GM12878 (cell line): Measurements from ENCODE around the gene ST13. TPM values are rescaled to one million over a fixed set of nuclear protein-coding genes. Genes with fewer than 3 reads are reported as not detected.

ENCODE experiments used
- ATAC-seq: fragments of 200-7000 bp; cut with Tn5 transposase; 3 replicates; pipeline ENCODE4 v1.9.1; 2020; ENCODE audit warnings: mild to moderate bottlenecking, moderate library complexity
- BruUV-seq: library from RNA; stranded (reverse); fragments of 400-500 nt; replicated peaks from 2 replicates; lab custom pipeline; 2021; lab: Mats Ljungman, UMichigan
- CTCF ChIA-PET: fragments of 300-600 bp; sonication (Branson Sonifier 250); formaldehyde crosslinking; extraction: SDS; loops from one replicate; lab custom pipeline; 2021; ENCODE audit warnings: inconsistent platforms; lab: Yijun Ruan, JAX
- POLR2A ChIA-PET: fragments of 350-600 bp; formaldehyde crosslinking; extraction: SDS; loops from one replicate; lab custom pipeline; 2021; ENCODE audit warnings: inconsistent platforms; lab: Charles Lee
- RAD21 ChIA-PET: fragments of 300-600 bp; sonication (Branson Sonifier 250); formaldehyde crosslinking; loops from one replicate; lab custom pipeline; 2023; ENCODE audit warnings: antibody characterized with exemption; ENCODE audit not compliant: unreplicated experiment; lab: Charles Lee
- SMC1A ChIA-PET: fragments of 300-600 bp; sonication (Branson Sonifier 250); formaldehyde crosslinking; loops from one replicate; lab custom pipeline; 2023; ENCODE audit not compliant: unreplicated experiment, uncharacterized antibody; lab: Charles Lee
- DNase-seq: peaks from one replicate; pipeline ENCODE4 v3.0.0-alpha.2; 2011; ENCODE audit warnings: low read depth, low spot score
- FAIRE-seq: peaks from 3 replicates; lab custom pipeline; 2011; peaks lifted over from hg19 to GRCh38; lab: Jason Lieb, UNC
- H2AFZ ChIP-seq: 2 replicates; pipeline ENCODE4 v1.6.0; 2011; ENCODE audit warnings: low read depth, low read length, control low read depth; ENCODE audit not compliant: control insufficient read depth
- H3K27ac ChIP-seq: 2 replicates; pipeline ENCODE4 v1.5.1; 2011; ENCODE audit warnings: control low read depth; ENCODE audit not compliant: control insufficient read depth, insufficient read depth
- H3K27me3 ChIP-seq, 2 experiments: replicated peaks in 1 of 2; 2 replicates each; pipeline versions ENCODE4 v1.6.0 to v1.6.1; 2011; ENCODE audit warnings: low read length in 1 of 2; ENCODE audit not compliant: control insufficient read depth in 2 of 2, insufficient read depth in 2 of 2
- H3K36me3 ChIP-seq, 2 experiments: 2 replicates each; pipeline ENCODE4 v1.5.1; 2011; ENCODE audit warnings: low read length in 1 of 2; ENCODE audit not compliant: control insufficient read depth in 2 of 2, insufficient read depth in 2 of 2
- H3K4me1 ChIP-seq: 2 replicates; pipeline ENCODE4 v1.6.1; 2011; ENCODE audit warnings: mild to moderate bottlenecking, low read length, moderate library complexity, mixed read lengths; ENCODE audit not compliant: control insufficient read depth, insufficient read depth
- H3K4me2 ChIP-seq: 2 replicates; pipeline ENCODE4 v1.6.0; 2011; ENCODE audit warnings: control low read depth; ENCODE audit not compliant: control insufficient read depth, insufficient read depth
- H3K4me3 ChIP-seq: fragments of 200-600 bp; sonication (generic); 2 replicates; pipeline ENCODE4 v1.5.1; 2016
- H3K79me2 ChIP-seq: 2 replicates; pipeline ENCODE4 v1.6.0; 2011; ENCODE audit warnings: low read length; ENCODE audit not compliant: control insufficient read depth, insufficient read depth
- H3K9ac ChIP-seq: 2 replicates; pipeline ENCODE4 v1.8.0; 2011; ENCODE audit warnings: low read length, control low read depth, mixed read lengths; ENCODE audit not compliant: control insufficient read depth, insufficient read depth
- H3K9me3 ChIP-seq: replicated peaks from 3 replicates; pipeline ENCODE4 v1.5.1; 2011; ENCODE audit warnings: mild to moderate bottlenecking, low read length; ENCODE audit not compliant: control insufficient read depth, insufficient read depth
- H4K20me1 ChIP-seq: 2 replicates; pipeline ENCODE4 v1.6.0; 2011; ENCODE audit not compliant: control insufficient read depth, insufficient read depth
- ASH2L ChIP-seq: fragments of 300-600, 200-600 bp; sonication (generic); IDR thresholded peaks from 2 replicates; pipeline ENCODE4 v1.6.1; 2017; ENCODE audit warnings: low read depth, mild to moderate bottlenecking, borderline replicate concordance
- EED ChIP-seq: sonication (generic); IDR thresholded peaks from 2 replicates; pipeline ENCODE4 v1.6.1; 2016; ENCODE audit warnings: antibody characterized with exemption, low read depth
- EP300 ChIP-seq, 2 experiments: fragments of 150-350 bp in 1 of 2; IDR thresholded peaks; 2 replicates each; pipeline ENCODE4 v1.6.1; 2011 to 2012; ENCODE audit warnings: low read depth in 2 of 2, low read length in 2 of 2, borderline replicate concordance in 1 of 2, improper control_type of control experiment in 1 of 2, inconsistent platforms in 1 of 2; ENCODE audit not compliant: control insufficient read depth in 1 of 2
- KLF5 ChIP-seq: fragments of 450-650 bp; IDR thresholded peaks from 2 replicates; pipeline ENCODE4 v1.6.1; 2014; ENCODE audit warnings: mild to moderate bottlenecking; ENCODE audit not compliant: partially characterized antibody
- NR2C1 ChIP-seq: fragments of 450-650 bp; IDR thresholded peaks from 2 replicates; pipeline ENCODE4 v1.6.1; 2017; ENCODE audit warnings: antibody characterized with exemption, mild to moderate bottlenecking, moderate library complexity
- POLR2AphosphoS2 ChIP-seq: IDR thresholded peaks from 2 replicates; pipeline ENCODE4 v1.6.1; 2011; ENCODE audit warnings: low read depth, mild to moderate bottlenecking, low read length, improper control_type of control experiment, moderate library complexity
- RAD51 ChIP-seq: fragments of 450-650 bp; IDR thresholded peaks from 2 replicates; pipeline ENCODE4 v1.6.1; 2016; ENCODE audit warnings: moderate library complexity, mild to moderate bottlenecking, inconsistent platforms
- TBL1XR1 ChIP-seq: IDR thresholded peaks from 2 replicates; pipeline ENCODE4 v1.6.1; 2012; ENCODE audit warnings: low read depth, low read length, improper control_type of control experiment
- WGBS: methylation state at CpG from one replicate; pipeline ENCODE4 v1.1.6; 2016; ENCODE audit warnings: low lambda C conversion rate; ENCODE audit not compliant: insufficient replicate concordance, insufficient coverage; ENCODE audit errors: missing lambda C conversion rate; 5-methylcytosine and 5-hydroxymethylcytosine counted together
- in situ Hi-C: fragments of 300-500 bp; cut with MboI; formaldehyde crosslinking; loops from 9 replicates; pipeline ENCODE4 v1.14.3; 2018; ENCODE audit warnings: mixed read lengths
- intact Hi-C: fragments of 100-400 bp; cut with micrococcal nuclease; formaldehyde crosslinking; loops from one replicate; pipeline ENCODE4 v1.14.2; 2022; ENCODE audit not compliant: unreplicated experiment
- polyA plus RNA-seq, 11 experiments: library from polyadenylated mRNA; depleted of rRNA in 4 of 11; unstranded in 6 of 11; stranded (reverse) in 5 of 11; fragments of >200 nt; fragmentation: Nextera tagmentation in 4 of 11; fragmentation: Illumina TruSeq in 1 of 11; extraction: Ambion mirVana in 4 of 11; extraction: Trizol in 1 of 11; gene quantifications; 1 replicate in 1 of 11; 2 replicates in 10 of 11; pipeline versions ENCODE4 v1.2.1 to v1.2.3, GENCODE V29; 2011 to 2016; ENCODE audit warnings: inconsistent platforms in 2 of 11, missing spikeins in 2 of 11, low read depth in 1 of 11
- total RNA-seq, 4 experiments: library from RNA; depleted of rRNA in 3 of 4; stranded (reverse); fragments of >200 nt in 3 of 4; fragmentation: Illumina TruSeq in 1 of 4; extraction: Trizol in 1 of 4; gene quantifications; 2 replicates each; pipeline versions ENCODE4 v1.2.1 to v1.2.3, GENCODE V29; 2013 to 2021
- TF ChIP-seq, protein P1 (sequence below): IDR thresholded peaks from 2 replicates; pipeline ENCODE4 v1.6.1; 2012; ENCODE audit warnings: mild to moderate bottlenecking, low read depth, low read length

ST13 gene
- total and polyA plus RNA-seq, 10 of the 15 experiments (the other 5 are each of a cell fraction or from before 2014, with no cell fraction given), result 52.5 to 286 (median 181) TPM

DNA sequence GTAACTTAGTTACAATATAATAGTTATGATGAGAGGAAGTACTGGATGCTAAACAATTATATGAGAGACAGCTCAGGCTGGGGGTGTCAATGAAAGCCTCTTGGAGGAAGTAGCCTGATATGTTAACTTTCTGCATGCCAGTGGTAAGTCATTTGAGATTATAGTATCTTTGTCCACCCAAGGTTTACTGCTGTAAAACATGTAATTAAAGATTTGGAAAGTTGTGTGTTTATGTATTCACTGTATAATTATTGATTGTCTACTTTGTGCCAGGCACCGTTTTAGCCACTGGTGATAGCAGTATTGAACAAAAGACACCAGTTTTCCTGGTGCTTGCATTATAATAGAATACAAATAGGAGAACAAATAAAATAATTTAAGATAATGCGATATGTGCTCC lies 6.1 kb upstream of the ST13 start:
- no peak for DNase-seq
- Histone ChIP-seq H3K27ac (no peak overlapping the region), H3K27me3 (no peaks in the 10 kb centered on the region), H3K4me2 (no peak overlapping the region), H4K20me1 (no peaks in the 10 kb centered on the region), H3K4me3 (no peak overlapping the region), H3K4me1 (peaks cover 10% of the 10 kb centered on the region), H2AFZ (no peak overlapping the region), H3K9me3 (no peaks in the 10 kb centered on the region), H3K79me2 (peaks cover 27% of the 10 kb centered on the region), H3K9ac (no peak overlapping the region), H3K36me3 (no peaks in the 10 kb centered on the region)
- no peak for TF ChIP-seq POLR2AphosphoS2
- no peak for TF ChIP-seq EP300 (IDR thresholded peaks at IDR 0.05; ENCODE audit: borderline replicate concordance in 1 of 2, control insufficient read depth in 1 of 2, low read depth in 2 of 2, low read length in 2 of 2)
- no peak for TF ChIP-seq EED
- no peak for TF ChIP-seq KLF5
- TF ChIP-seq, protein P1, sequence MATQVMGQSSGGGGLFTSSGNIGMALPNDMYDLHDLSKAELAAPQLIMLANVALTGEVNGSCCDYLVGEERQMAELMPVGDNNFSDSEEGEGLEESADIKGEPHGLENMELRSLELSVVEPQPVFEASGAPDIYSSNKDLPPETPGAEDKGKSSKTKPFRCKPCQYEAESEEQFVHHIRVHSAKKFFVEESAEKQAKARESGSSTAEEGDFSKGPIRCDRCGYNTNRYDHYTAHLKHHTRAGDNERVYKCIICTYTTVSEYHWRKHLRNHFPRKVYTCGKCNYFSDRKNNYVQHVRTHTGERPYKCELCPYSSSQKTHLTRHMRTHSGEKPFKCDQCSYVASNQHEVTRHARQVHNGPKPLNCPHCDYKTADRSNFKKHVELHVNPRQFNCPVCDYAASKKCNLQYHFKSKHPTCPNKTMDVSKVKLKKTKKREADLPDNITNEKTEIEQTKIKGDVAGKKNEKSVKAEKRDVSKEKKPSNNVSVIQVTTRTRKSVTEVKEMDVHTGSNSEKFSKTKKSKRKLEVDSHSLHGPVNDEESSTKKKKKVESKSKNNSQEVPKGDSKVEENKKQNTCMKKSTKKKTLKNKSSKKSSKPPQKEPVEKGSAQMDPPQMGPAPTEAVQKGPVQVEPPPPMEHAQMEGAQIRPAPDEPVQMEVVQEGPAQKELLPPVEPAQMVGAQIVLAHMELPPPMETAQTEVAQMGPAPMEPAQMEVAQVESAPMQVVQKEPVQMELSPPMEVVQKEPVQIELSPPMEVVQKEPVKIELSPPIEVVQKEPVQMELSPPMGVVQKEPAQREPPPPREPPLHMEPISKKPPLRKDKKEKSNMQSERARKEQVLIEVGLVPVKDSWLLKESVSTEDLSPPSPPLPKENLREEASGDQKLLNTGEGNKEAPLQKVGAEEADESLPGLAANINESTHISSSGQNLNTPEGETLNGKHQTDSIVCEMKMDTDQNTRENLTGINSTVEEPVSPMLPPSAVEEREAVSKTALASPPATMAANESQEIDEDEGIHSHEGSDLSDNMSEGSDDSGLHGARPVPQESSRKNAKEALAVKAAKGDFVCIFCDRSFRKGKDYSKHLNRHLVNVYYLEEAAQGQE, result no peak
- TF ChIP-seq ASH2L, result no peak
- no peak for TF ChIP-seq TBL1XR1
- no peak for TF ChIP-seq RAD51
- TF ChIP-seq NR2C1, result no peak
- FAIRE-seq, result no peak
- ChIA-PET CTCF (no interaction called here), RAD21 (no interaction called here), POLR2A (interaction anchor here (0.5 to 1.1 kb wide), 2 partner anchors 14 to 21 kb away, joined by 3 read pairs; no protein-coding TSS in a partner anchor), SMC1A (no interaction called here)
- WGBS, result 94% methylated on average over 2 of the region's 2 CpGs
- in situ Hi-C loops (no loop called here), intact Hi-C loops (no loop called here)
- no peak for ATAC-seq
- BruUV-seq, result no TSS peak
